Measurements from ENCODE around the gene CA10. TPM values are rescaled to one million over a fixed set of nuclear protein-coding genes. Genes with fewer than 3 reads are reported as not detected.
A peak's percentile ranks its signal among the peaks of the same experiment; 100 is the strongest.

The CA10 gene
- total and polyA plus RNA-seq, 5 experiments from 2014 or later: not detected

- H3K4me3 Mint-ChIP-seq: no peak overlapping the region
Measured at GRCh38 chr17:51912939-51913338, 245.6 kb downstream of the CA10 start.

GRCh38 chr17:51911237-51911636 lies 247.3 kb downstream of the CA10 start:
- ATAC-seq: no peak
- POLR2A ChIA-PET: no interaction called here
- H3K4me1 Mint-ChIP-seq: no peaks in the 10 kb centered on the region
- no peak overlapping the region for H3K4me3 Mint-ChIP-seq
- peaks cover 0 to 8% (median 0%) of the 10 kb centered on the region in 9 donors for H3K9me3 Mint-ChIP-seq
- no peaks in the 10 kb centered on the region for H3K36me3 Mint-ChIP-seq
- no peak for DNase-seq
- no peak overlapping the region for H3K27ac Mint-ChIP-seq
- H3K27me3 Mint-ChIP-seq: peaks cover 0 to 29% (median 9%) of the 10 kb centered on the region in 5 donors

More at GRCh38 chr17:51912939-51913338, 245.6 kb downstream of the CA10 start:
- no peaks in the 10 kb centered on the region for H3K36me3 Mint-ChIP-seq
- no peaks in the 10 kb centered on the region for H3K4me1 Mint-ChIP-seq
- POLR2A ChIA-PET: no interaction called here
- no peak overlapping the region for H3K27ac Mint-ChIP-seq
- H3K27me3 Mint-ChIP-seq: peaks cover 0 to 31% (median 9%) of the 10 kb centered on the region in 5 donors
- H3K9me3 Mint-ChIP-seq: peaks cover 0 to 11% (median 0%) of the 10 kb centered on the region in 9 donors
- DNase-seq (no peak), ATAC-seq (no peak)

- DNase-seq (no peak), ATAC-seq (no peak)
- Mint-ChIP-seq H3K36me3 (no peaks in the 10 kb centered on the region), H3K27me3 (peaks cover 0 to 20% (median 6%) of the 10 kb centered on the region in 5 donors), H3K4me1 (no peaks in the 10 kb centered on the region), H3K27ac (no peak overlapping the region), H3K9me3 (peaks cover 0 to 6% (median 0%) of the 10 kb centered on the region in 9 donors), H3K4me3 (no peak overlapping the region)
- POLR2A ChIA-PET: no interaction called here
Measured at GRCh38 chr17:51909971-51910370, 248.5 kb downstream of the CA10 start.

- Mint-ChIP-seq H3K27ac (no peak overlapping the region), H3K27me3 (peaks cover 0 to 18% (median 6%) of the 10 kb centered on the region in 5 donors), H3K9me3 (peaks cover 0 to 6% (median 0%) of the 10 kb centered on the region in 9 donors), H3K36me3 (no peaks in the 10 kb centered on the region), H3K4me1 (no peaks in the 10 kb centered on the region), H3K4me3 (no peak overlapping the region)
- no peak for DNase-seq
- POLR2A ChIA-PET: no interaction called here
- ATAC-seq: no peak
Measured at GRCh38 chr17:51908841-51909537, 249.5 kb downstream of the CA10 start.

- peaks cover 0 to 11% (median 3%) of the 10 kb centered on the region in 5 donors for H3K27me3 Mint-ChIP-seq
- peaks cover 0 to 6% (median 0%) of the 10 kb centered on the region in 9 donors for H3K9me3 Mint-ChIP-seq
- H3K27ac Mint-ChIP-seq: no peak overlapping the region
- no peak for DNase-seq
- no peak for ATAC-seq
- no peaks in the 10 kb centered on the region for H3K36me3 Mint-ChIP-seq
- POLR2A ChIA-PET: no interaction called here
- H3K4me3 Mint-ChIP-seq: no peak overlapping the region
- no peaks in the 10 kb centered on the region for H3K4me1 Mint-ChIP-seq
Measured at GRCh38 chr17:51907041-51907440, 251.5 kb downstream of the CA10 start.

- H3K9me3 Mint-ChIP-seq: no peaks in the 10 kb centered on the region
- no peaks in the 10 kb centered on the region for H3K4me1 Mint-ChIP-seq
- POLR2A ChIA-PET: no interaction called here
- H3K36me3 Mint-ChIP-seq: no peaks in the 10 kb centered on the region
- no peak overlapping the region for H3K4me3 Mint-ChIP-seq
- H3K27me3 Mint-ChIP-seq: peaks cover 2 to 10% (median 3%) of the 10 kb centered on the region in 5 donors
- no peak for ATAC-seq
- no peak for DNase-seq
- no peak overlapping the region for H3K27ac Mint-ChIP-seq
Measured at GRCh38 chr17:51904379-51904778, 254.1 kb downstream of the CA10 start.

- Mint-ChIP-seq H3K36me3 (no peaks in the 10 kb centered on the region), H3K9me3 (peaks cover 0 to 6% (median 0%) of the 10 kb centered on the region in 9 donors), H3K4me1 (no peaks in the 10 kb centered on the region), H3K27ac (no peak overlapping the region), H3K4me3 (no peak overlapping the region), H3K27me3 (peaks cover 2 to 16% (median 4%) of the 10 kb centered on the region in 5 donors)
- POLR2A ChIA-PET: no interaction called here
- no peak for ATAC-seq
- DNase-seq: no peak
Measured at GRCh38 chr17:51901242-51901641, 257.3 kb downstream of the CA10 start.

GRCh38 chr17:51891936-51892335 lies 266.6 kb downstream of the CA10 start:
- H3K27me3 Mint-ChIP-seq: peaks cover 0 to 15% (median 3%) of the 10 kb centered on the region in 5 donors
- no peak overlapping the region for H3K27ac Mint-ChIP-seq
- H3K4me1 Mint-ChIP-seq: no peaks in the 10 kb centered on the region
- ATAC-seq: no peak
- POLR2A ChIA-PET: no interaction called here
- peaks cover 0 to 12% (median 0%) of the 10 kb centered on the region in 9 donors for H3K9me3 Mint-ChIP-seq
- H3K36me3 Mint-ChIP-seq: no peaks in the 10 kb centered on the region
- H3K4me3 Mint-ChIP-seq: no peak overlapping the region
- DNase-seq: no peak

GRCh38 chr17:51890710-51891109 lies 267.8 kb downstream of the CA10 start:
- DNase-seq: no peak
- no peak overlapping the region for H3K4me3 Mint-ChIP-seq
- no peak for ATAC-seq
- H3K36me3 Mint-ChIP-seq: no peaks in the 10 kb centered on the region
- H3K9me3 Mint-ChIP-seq: peaks cover 0 to 12% (median 0%) of the 10 kb centered on the region in 9 donors
- H3K4me1 Mint-ChIP-seq: no peaks in the 10 kb centered on the region
- POLR2A ChIA-PET: no interaction called here
- H3K27me3 Mint-ChIP-seq: peaks cover 0 to 22% (median 5%) of the 10 kb centered on the region in 5 donors
- no peak overlapping the region for H3K27ac Mint-ChIP-seq

- Mint-ChIP-seq H3K9me3 (peaks cover 0 to 12% (median 0%) of the 10 kb centered on the region in 9 donors), H3K36me3 (no peaks in the 10 kb centered on the region), H3K4me1 (no peaks in the 10 kb centered on the region), H3K27ac (no peak overlapping the region), H3K4me3 (no peak overlapping the region), H3K27me3 (peaks cover 0 to 38% (median 8%) of the 10 kb centered on the region in 5 donors)
- POLR2A ChIA-PET: no interaction called here
- ATAC-seq (no peak), DNase-seq (no peak)
Measured at GRCh38 chr17:51888816-51889215, 269.7 kb downstream of the CA10 start.

GRCh38 chr17:51876986-51877385 lies 281.5 kb downstream of the CA10 start:
- Mint-ChIP-seq H3K36me3 (no peaks in the 10 kb centered on the region), H3K27ac (no peak overlapping the region), H3K4me1 (no peaks in the 10 kb centered on the region), H3K9me3 (peaks cover 0 to 4% (median 0%) of the 10 kb centered on the region in 9 donors), H3K27me3 (peaks cover 5 to 11% (median 9%) of the 10 kb centered on the region in 5 donors), H3K4me3 (no peak overlapping the region)
- POLR2A ChIA-PET: no interaction called here
- DNase-seq: no peak
- no peak for ATAC-seq

GRCh38 chr17:51873302-51873701 lies 285.2 kb downstream of the CA10 start:
- Mint-ChIP-seq H3K27ac (no peak overlapping the region), H3K27me3 (peaks cover 0 to 11% (median 5%) of the 10 kb centered on the region in 5 donors), H3K4me3 (no peak overlapping the region), H3K36me3 (no peaks in the 10 kb centered on the region), H3K4me1 (no peaks in the 10 kb centered on the region), H3K9me3 (peaks cover 0 to 6% (median 0%) of the 10 kb centered on the region in 9 donors)
- no peak for DNase-seq
- no peak for ATAC-seq
- POLR2A ChIA-PET: no interaction called here

- Mint-ChIP-seq H3K4me3 (no peak overlapping the region), H3K36me3 (no peaks in the 10 kb centered on the region), H3K9me3 (peaks cover 0 to 9% (median 0%) of the 10 kb centered on the region in 9 donors), H3K27ac (peak overlapping the region in 1 of 10 donors; percentile 45), H3K4me1 (no peaks in the 10 kb centered on the region), H3K27me3 (peaks cover 0 to 8% (median 2%) of the 10 kb centered on the region in 5 donors)
- ATAC-seq: no peak
- POLR2A ChIA-PET: no interaction called here
- no peak for DNase-seq
Measured at GRCh38 chr17:51869387-51869786, 289.1 kb downstream of the CA10 start.

All from naive thymus-derived CD8-positive, alpha-beta T cell (primary cell).